Fibroblast of pulmonary artery (primary cell): Measurements from ENCODE around the gene HDAC4.

Experiments
- DNase-seq: peaks from one replicate; pipeline ENCODE4 v3.0.0-alpha.2; 2010; ENCODE audit warnings: low read depth
- H3K4me3 ChIP-seq: replicated peaks from 2 replicates; pipeline ENCODE4 v1.5.1; 2011; ENCODE audit warnings: low read depth, mild to moderate bottlenecking, control low read depth, low read length, moderate library complexity
- TF ChIP-seq, protein P1 (sequence below): IDR thresholded peaks from 2 replicates; pipeline ENCODE4 v1.5.1; 2011; ENCODE audit warnings: mild to moderate bottlenecking, control low read depth, low read length, inconsistent platforms; ENCODE audit errors: missing control alignments

The HDAC4 gene

GRCh38 chr2:239277401-239278085, 123.3 kb downstream of the HDAC4 start:
- TF ChIP-seq, protein P1, sequence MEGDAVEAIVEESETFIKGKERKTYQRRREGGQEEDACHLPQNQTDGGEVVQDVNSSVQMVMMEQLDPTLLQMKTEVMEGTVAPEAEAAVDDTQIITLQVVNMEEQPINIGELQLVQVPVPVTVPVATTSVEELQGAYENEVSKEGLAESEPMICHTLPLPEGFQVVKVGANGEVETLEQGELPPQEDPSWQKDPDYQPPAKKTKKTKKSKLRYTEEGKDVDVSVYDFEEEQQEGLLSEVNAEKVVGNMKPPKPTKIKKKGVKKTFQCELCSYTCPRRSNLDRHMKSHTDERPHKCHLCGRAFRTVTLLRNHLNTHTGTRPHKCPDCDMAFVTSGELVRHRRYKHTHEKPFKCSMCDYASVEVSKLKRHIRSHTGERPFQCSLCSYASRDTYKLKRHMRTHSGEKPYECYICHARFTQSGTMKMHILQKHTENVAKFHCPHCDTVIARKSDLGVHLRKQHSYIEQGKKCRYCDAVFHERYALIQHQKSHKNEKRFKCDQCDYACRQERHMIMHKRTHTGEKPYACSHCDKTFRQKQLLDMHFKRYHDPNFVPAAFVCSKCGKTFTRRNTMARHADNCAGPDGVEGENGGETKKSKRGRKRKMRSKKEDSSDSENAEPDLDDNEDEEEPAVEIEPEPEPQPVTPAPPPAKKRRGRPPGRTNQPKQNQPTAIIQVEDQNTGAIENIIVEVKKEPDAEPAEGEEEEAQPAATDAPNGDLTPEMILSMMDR: no peak
- H3K4me3 ChIP-seq: no peak overlapping the region
- DNase-seq: no peak

GRCh38 chr2:239276851-239277250, 124.0 kb downstream of the HDAC4 start:
- TF ChIP-seq, protein P1: no peak
- no peak overlapping the region for H3K4me3 ChIP-seq
- no peak for DNase-seq

- no peak overlapping the region for H3K4me3 ChIP-seq
- TF ChIP-seq, protein P1: no peak
- peak; percentile 26 for DNase-seq
These were observed 124.7 kb downstream of the HDAC4 start for GRCh38 chr2:239275847-239276831.

- DNase-seq: peak; percentile 96
- no peak overlapping the region for H3K4me3 ChIP-seq
- TF ChIP-seq, protein P1: peak; percentile 2
These were observed 125.7 kb downstream of the HDAC4 start for GRCh38 chr2:239275044-239275685.

GRCh38 chr2:239274391-239275043, 126.3 kb downstream of the HDAC4 start:
- H3K4me3 ChIP-seq: no peak overlapping the region
- peak; percentile 53 for DNase-seq
- TF ChIP-seq, protein P1: no peak

- no peak for DNase-seq
- TF ChIP-seq, protein P1: no peak
- H3K4me3 ChIP-seq: no peak overlapping the region
These were observed 127.3 kb downstream of the HDAC4 start for GRCh38 chr2:239273280-239274234.
